NCI-H2029 treated with DMSO at 0.1 percent for 48 hours (cell line): ENCODE data around the gene MXD1.

Source experiments
- DNase-seq: peaks from one replicate; lab custom pipeline; 2025; lab: John Stamatoyannopoulos, UW

MXD1 gene

GRCh38 chr2:69977186-69977585 lies 62.3 kb downstream of the MXD1 start:
- DNase-seq = no peak

- no peak for DNase-seq
Observed at GRCh38 chr2:69977906-69978482, 63.1 kb downstream of the MXD1 start.

DNA sequence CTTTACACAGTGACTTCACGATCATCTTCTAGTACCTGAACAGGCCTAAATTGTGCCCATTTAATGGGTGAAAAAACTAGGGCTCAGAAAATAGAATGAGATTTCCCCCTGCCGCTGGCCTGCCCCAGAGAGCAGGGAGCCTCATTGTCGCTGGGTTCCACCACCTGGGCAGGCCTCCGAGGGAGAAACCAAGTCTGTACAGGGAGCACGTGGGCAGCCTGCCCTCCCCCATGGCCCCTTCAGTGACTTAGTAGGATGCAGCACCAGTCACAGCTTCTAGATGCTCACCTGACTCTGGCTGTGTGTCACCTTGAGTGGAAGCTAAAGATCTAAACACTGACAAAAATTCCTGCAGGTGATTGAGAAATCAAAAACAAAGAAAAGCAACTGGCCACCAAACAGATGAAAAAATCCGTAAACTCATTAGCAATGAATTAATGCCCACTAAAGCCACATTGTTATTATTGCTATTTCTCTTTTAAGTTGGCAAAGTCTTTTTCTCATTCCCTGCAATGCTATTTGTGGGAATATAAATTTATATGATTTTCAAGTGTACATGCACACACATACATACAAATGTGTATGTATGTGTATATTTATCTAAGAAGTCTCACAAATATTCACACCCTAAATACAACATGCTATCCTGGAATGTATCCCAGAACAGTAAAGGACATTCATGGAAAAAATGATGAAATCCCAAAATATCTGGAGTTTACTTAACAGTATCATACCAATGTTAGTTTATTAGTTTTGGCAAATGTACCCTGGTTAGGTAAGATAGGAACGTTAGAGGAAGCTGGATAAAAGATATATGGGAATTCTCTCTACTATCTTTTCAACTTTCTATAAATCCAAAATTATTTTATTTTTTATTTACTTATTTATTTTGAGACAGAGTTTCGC lies 65.2 kb downstream of the MXD1 start:
- DNase-seq = no peak

GRCh38 chr2:69983392-69983966 lies 68.6 kb downstream of the MXD1 start:
- DNase-seq = no peak

DNA sequence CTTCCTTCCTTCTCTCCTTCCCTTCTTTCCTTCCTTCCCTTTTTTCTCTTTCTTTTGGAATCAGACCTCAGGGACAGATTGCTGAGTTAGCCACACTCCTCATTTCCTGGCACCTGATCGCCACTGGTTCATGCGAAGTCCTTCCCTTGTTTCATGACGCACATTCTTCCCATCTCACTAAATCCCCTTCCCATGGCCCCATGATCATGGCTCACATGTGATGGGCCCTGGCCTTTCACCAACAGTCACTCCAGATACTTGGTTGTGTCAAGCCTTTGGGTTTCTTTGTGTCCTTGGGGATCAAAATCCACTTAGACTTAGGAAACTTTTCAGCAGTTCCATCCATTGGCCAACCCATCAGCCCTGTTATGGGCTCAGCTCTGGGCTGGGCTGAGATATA lies 70.3 kb downstream of the MXD1 start:
- DNase-seq = no peak

GRCh38 chr2:69985688-69986087 lies 70.8 kb downstream of the MXD1 start:
- DNase-seq = no peak

DNA sequence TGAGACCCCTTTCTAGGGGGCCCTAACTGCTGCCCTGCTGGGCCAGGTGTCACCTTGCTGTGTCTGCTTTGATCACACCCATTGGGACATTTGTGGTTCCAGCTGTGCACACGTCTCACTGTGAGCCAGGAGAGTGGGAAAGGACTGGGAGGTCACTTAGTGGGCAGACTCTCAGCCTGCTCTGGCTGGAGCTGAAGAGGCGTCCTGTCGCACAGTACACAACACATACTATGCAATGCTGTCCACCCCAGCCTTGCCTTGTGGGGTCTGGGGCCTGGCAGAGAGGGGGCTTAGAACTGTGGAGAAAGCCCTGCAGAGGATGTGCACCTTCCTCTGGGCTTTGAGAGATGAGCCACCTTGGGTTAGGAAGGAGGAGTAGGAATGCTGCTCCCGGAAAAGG lies 71.8 kb downstream of the MXD1 start:
- DNase-seq = no peak

GRCh38 chr2:69988086-69988635 lies 73.3 kb downstream of the MXD1 start:
- DNase-seq = no peak

DNA sequence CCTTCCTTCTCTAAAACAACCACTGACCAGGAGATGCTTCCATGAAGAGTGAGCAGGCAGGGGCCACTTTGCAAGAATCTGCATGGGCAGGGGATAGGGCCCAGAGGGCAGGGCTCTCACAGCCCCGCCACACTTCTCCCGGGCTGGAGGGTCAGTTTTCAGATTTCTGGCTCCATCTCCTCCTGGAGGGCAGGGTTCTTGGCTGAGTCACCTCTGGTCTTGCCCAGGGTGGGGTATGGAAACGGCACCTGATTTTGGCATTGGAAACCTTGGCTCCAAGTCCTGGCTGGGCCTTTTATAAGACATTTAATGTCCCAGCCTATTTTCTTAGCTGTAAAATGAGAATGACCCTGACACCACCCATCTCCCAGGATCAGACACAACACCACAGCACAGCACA lies 74.1 kb downstream of the MXD1 start:
- DNase-seq = no peak

DNA sequence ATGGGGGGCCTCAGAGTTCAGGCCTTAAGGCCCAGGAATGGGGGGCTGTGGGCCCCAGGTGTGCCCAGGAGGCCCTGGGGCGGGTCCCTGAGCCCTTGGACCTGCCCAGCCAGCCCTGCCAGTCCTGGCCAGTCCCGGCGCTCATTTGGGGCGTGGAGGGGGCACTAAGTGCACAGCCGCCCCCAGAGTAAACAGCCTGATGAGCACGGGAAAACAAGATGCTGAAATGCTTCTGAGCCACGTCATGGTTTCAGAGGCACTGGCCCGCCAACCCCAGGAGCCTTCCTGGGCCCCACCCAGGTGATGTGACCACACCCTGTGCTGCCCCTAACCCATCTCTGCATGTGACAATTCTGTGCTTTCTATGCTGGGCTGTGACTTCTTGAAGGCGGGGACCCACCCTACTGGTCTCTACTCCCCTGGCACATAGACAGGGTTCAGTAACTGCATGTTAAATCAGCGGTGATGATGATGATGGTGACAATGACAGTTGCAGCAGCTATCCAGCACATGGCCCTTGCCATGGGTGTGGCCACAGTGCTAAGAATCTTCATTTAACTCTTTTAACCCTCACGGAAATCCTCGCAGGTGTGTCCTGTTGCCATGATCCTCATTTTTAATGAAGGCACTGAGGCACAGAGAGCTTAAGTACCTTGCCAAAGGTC lies 74.7 kb downstream of the MXD1 start:
- no peak for DNase-seq
